GM23338 (cell line): Measurements from ENCODE around the gene ZFP64.

Experiments
- CTCF ChIP-seq, 2 experiments: fragments of 200-600 bp in 1 of 2; sonication (generic) in 1 of 2; conservative IDR thresholded peaks; 2 replicates each; pipeline versions ENCODE4 v1.5.1 to v1.6.1; 2016 to 2017; ENCODE audit warnings: antibody characterized with exemption in 2 of 2, low read depth in 2 of 2, mild to moderate bottlenecking in 2 of 2, moderate library complexity in 1 of 2
- ETS1 ChIP-seq: IDR thresholded peaks from 2 replicates; pipeline ENCODE4 v1.6.1; 2016; ENCODE audit warnings: antibody characterized with exemption
- EZH2 ChIP-seq: fragments of 200-600 bp; sonication (generic); IDR thresholded peaks from one replicate; pipeline ENCODE4 v1.8.0; 2017; ENCODE audit warnings: antibody characterized with exemption, mild to moderate bottlenecking, low read depth; ENCODE audit not compliant: unreplicated experiment
- EZH2phosphoT487 ChIP-seq: fragments of 200-600 bp; sonication (generic); IDR thresholded peaks from one replicate; pipeline ENCODE4 v1.8.1; 2018; ENCODE audit warnings: antibody characterized with exemption; ENCODE audit not compliant: unreplicated experiment
- JUNB ChIP-seq: IDR thresholded peaks from one replicate; pipeline ENCODE4 v1.6.1; 2016; ENCODE audit warnings: antibody characterized with exemption; ENCODE audit not compliant: unreplicated experiment
- NANOG ChIP-seq: IDR thresholded peaks from 2 replicates; pipeline ENCODE4 v1.6.1; 2016; ENCODE audit warnings: antibody characterized with exemption, borderline replicate concordance
- POLR2AphosphoS5 ChIP-seq: IDR thresholded peaks from 2 replicates; pipeline ENCODE4 v1.6.1; 2016; ENCODE audit warnings: antibody characterized with exemption, low read depth
- REST ChIP-seq: IDR thresholded peaks from one replicate; pipeline ENCODE4 v1.6.1; 2018; ENCODE audit warnings: antibody characterized with exemption; ENCODE audit not compliant: unreplicated experiment
- ZNF331 ChIP-seq: fragments of 250-450 bp; sonication (Bioruptor Pico); IDR thresholded peaks from 2 replicates; pipeline ENCODE4 v1.5.0; 2020; ENCODE audit warnings: low read depth, mild to moderate bottlenecking, moderate library complexity

GRCh38 chr20:52212943-52213342 lies 21.4 kb upstream of the ZFP64 start:
- TF ChIP-seq EZH2phosphoT487 (no peak), CTCF (conservative IDR thresholded peaks at IDR 0.05; ENCODE audit: low read depth in 2 of 2) (no peak), EZH2 (no peak), POLR2AphosphoS5 (no peak), JUNB (no peak), ZNF331 (no peak), NANOG (no peak), REST (no peak), ETS1 (no peak)
